Omental fat pad (tissue), 4 donors: ENCODE measurements around the gene KRTAP5-7. TPM values are rescaled to one million over a fixed set of nuclear protein-coding genes. Genes with fewer than 3 reads are reported as not detected.
"Not testable (repeated sequence)": the region's sequence is repeated elsewhere in the genome, so short reads cannot be mapped to it uniquely, and the experiment has no call there.

Experiments
- ATAC-seq: fragments of 150-250 bp; one replicate; pipeline ENCODE4 v1.9.1; 2016; ENCODE audit warnings: mild to moderate bottlenecking, moderate library complexity; ENCODE audit not compliant: low FRiP score
- DNase-seq: peaks from one replicate; pipeline ENCODE4 v3.0.0-alpha.2; 2019; ENCODE audit warnings: low spot score
- total RNA-seq, 4 donors: library from RNA; depleted of rRNA; stranded (reverse); fragments of >200 nt; gene quantifications; one replicate each; pipeline ENCODE4 v1.1.0, GENCODE V29; 2016
- TF ChIP-seq, protein P1 (sequence below), 3 donors: fragments of 450-650 bp; IDR thresholded peaks; one replicate each; pipeline ENCODE4 v1.5.1; 2016 to 2017; ENCODE audit warnings: antibody characterized with exemption in 3 of 3, mild to moderate bottlenecking in 3 of 3, moderate library complexity in 2 of 3

The KRTAP5-7 gene
- total RNA-seq, 4 donors from 2014 or later: 0.28 TPM; not detected in 3

- TF ChIP-seq, protein P1, sequence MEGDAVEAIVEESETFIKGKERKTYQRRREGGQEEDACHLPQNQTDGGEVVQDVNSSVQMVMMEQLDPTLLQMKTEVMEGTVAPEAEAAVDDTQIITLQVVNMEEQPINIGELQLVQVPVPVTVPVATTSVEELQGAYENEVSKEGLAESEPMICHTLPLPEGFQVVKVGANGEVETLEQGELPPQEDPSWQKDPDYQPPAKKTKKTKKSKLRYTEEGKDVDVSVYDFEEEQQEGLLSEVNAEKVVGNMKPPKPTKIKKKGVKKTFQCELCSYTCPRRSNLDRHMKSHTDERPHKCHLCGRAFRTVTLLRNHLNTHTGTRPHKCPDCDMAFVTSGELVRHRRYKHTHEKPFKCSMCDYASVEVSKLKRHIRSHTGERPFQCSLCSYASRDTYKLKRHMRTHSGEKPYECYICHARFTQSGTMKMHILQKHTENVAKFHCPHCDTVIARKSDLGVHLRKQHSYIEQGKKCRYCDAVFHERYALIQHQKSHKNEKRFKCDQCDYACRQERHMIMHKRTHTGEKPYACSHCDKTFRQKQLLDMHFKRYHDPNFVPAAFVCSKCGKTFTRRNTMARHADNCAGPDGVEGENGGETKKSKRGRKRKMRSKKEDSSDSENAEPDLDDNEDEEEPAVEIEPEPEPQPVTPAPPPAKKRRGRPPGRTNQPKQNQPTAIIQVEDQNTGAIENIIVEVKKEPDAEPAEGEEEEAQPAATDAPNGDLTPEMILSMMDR (IDR thresholded peaks at IDR 0.05): no peak
- no peak for DNase-seq
- no peak for ATAC-seq
Observed at GRCh38 chr11:71563406-71563805, 36.3 kb downstream of the KRTAP5-7 start.

DNA sequence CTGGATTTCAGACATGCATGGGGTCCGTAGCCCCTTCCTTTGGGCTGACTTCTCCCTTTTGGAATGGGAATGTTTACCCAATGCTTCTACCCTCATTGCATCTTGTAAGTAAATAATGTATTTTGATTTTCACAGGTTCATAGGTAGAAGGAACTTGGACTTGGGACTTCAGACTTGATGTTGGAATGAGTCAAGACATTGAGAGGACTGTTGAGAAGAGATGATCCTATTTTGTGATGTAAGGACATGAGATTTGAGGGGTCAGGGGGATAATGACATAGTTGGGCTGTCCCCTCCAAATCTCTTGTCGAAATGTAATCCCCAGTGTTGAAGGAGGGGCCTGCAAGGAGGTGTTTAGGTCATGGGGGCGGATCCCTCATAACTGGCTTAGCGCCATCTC lies 37.4 kb downstream of the KRTAP5-7 start:
- DNase-seq (no peak), ATAC-seq (no peak)
- TF ChIP-seq, protein P1 (IDR thresholded peaks at IDR 0.05): no peak

DNA sequence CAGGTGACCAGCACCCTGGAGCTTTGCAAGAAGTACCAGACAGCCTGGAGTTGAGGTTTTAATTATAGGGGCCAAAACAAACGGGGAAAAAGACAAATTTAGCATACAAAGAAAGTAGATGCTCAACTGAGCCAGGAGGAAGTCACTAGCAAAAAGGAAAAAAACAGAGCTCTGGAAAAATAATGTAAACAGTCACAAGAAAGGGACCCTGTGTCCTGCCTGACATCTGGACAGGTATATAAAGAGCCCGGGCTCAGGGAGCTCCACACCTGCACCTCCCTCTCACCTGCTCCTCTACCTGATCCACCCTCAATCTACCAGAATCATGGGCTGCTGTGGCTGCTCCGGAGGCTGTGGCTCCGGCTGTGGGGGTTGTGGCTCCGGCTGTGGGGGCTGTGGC lies 38.2 kb downstream of the KRTAP5-7 start, which contains the start of gene KRTAP5-10:
KRTAP5-10 (plus strand) TSS at position 301 of the 400 bp plus-strand sequence; CDS start at position 326, 25 bp downstream.
- TF ChIP-seq, protein P1 (IDR thresholded peaks at IDR 0.05): no peak
- no peak for DNase-seq
- ATAC-seq: no peak

DNA sequence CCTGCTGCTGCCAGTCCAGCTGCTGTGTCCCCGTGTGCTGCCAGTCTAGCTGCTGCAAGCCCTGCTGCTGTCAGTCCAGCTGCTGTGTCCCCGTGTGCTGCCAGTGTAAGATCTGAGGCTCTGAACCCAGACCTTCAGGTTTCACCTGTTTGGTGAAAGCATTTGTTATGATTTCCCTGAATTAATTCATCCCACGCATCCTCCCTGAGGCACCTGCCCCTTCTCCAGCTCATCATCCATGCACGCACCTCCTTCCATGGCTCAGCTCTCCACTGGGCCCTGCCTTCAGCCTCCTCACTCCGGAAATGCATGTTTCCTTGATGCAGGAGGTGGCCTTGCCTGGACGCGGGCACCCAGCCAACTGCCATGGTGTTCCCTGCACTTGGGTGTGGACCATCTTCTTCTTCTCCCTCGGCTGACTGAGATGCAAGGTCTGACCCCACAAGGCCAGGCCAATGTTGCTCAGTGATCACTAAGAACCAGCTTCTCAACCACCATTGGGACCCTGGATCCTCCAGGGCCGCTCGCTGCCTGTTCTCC lies 39.1 kb downstream of the KRTAP5-7 start:
- ATAC-seq (no peak), DNase-seq (no peak)

DNA sequence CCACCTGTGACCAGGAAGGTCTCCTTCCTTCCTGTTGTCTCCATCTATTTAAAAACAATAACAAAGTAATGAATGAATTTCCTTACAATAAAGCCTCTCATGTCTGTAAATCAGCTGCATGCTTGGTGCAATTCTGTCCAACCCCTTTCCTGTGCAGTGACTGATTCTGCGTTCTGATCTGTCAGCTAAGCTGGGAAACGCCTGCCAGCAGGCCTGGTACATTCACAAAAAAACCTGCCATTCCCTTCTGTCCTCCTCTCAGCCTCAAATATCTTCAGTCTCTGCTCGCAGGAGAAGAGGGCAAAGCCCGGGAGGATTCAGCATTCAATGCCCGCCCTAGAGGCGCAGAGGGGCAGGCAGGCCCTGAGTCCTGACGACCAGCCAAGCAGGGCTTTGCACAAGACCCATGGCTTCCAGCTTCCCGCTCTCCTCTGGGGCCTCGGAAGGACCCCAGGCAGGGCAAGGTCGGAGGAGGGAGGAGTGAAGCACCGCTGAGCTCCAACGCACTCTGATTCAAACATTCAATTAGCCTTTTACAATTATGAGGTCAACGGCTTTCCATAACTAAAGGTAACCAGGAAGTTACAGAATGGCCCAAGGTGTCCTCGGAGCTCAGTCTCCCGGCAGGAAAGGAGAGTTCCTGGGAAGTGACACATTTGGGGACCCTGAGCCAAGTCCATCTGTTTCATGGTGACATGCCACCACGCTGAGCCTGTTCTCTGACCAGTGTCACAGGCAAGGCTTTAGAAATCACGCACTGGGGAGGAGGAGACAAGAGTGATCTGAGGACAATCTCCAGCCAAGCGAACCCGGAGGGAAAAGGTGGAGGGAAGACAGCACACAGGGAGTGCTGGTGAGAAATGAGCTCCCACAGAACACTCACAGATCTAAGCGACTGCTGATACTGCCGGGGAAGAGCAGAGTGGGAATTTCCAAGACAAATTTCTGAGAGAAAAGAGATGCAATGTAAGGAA lies 39.8 kb downstream of the KRTAP5-7 start:
- not testable (repeated sequence) for DNase-seq, ATAC-seq

More for the DNA sequence above, 39.1 kb downstream of the KRTAP5-7 start:
- TF ChIP-seq, protein P1 (IDR thresholded peaks at IDR 0.05): no peak

DNA sequence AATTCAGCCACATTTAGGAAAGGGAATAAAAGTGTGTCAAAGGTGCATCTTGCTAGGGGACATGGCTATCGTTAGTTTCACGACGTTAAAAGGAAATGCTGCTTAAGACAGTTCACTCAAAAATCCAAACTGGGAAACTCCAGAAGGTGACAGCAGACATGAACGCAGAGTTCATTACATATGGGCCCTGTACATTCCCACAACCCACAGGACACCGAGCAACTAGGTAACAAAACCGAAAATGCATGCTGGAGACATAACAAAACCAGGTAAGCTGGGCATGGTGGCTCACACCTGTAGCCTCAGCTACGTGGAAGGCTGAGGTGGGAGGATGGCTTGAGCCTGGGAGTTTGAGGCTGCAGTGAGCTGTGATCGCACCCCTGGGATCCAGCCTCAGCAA lies 40.6 kb downstream of the KRTAP5-7 start:
- ATAC-seq, DNase-seq: not testable (repeated sequence)

DNA sequence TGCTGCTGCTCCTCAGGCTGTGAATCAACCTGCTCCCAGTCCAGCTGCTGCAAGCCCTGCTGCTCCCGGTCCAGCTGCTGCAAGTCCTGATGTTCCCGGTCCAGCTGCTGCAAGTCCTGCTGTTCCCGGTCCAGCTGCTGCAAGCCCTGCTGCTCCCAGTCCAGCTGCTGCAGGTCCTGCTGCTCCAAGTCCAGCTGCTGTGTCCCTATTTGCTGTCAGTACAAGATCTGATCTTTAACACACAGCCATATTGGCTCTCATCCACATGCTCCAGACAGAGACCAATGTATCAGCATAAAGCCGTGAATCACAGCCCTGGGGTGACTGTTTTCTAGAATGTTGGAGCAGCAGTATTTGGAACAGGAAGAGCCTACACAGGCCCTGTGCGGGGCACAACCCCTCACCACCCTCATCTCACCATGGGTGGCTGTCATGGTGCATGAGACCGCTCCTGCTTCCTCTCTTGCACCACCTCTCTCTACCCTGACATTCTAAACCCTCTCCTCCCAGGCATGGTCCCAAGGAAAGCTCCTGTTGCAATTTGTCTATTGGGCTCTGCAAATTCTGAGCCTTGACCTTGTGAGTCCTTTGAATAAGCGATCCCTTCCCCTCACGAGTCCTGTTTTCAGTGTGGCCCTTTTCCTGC lies 41.8 kb downstream of the KRTAP5-7 start:
- ATAC-seq (no peak), DNase-seq (no peak)
- TF ChIP-seq, protein P1 (IDR thresholded peaks at IDR 0.05): no peak

DNA sequence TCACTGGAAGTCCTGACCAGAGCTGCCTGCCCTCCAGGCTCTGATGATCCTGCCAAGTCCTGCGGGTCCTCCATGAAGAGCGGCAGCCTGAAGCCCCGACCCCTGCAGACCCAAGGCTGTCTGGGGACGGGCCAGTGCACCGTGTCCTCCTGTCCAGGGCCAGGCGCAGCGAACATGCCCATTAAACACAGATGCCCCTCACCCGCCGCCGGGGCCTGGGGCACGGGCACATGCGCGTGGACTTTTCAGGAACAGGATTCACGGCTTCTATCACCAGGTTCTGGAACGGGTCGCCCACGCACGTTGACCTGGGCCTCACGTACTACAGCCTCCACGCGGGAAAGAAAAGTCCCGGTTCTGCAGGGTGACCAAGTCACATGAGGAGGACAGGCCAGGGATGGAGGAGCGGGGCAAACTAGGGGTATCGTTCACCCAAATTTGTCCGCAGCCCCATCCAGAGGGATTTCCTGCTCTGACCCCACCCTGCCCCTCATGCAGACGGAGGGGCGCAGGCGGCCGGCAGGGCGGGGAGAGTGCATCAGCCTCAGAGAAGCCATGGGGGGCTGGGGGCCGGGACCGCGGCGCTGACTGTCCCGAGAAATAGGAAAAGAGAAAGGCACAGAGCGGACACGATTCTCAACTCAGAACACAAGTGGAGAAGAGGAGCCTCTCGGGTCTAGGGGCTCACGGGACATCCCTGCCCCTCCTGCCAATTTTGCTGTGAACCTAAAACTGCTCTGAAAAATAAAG lies 44.2 kb downstream of the KRTAP5-7 start:
- DNase-seq, ATAC-seq: not testable (repeated sequence)
